SKM-1 treated with dmso at 0.1 percent for 144 hours (cell line): ENCODE data around the gene FAM53B.

ENCODE experiments used
- DNase-seq: peaks from one replicate; lab custom pipeline; 2025; ENCODE audit not compliant: unreplicated experiment; lab: John Stamatoyannopoulos, UW

The FAM53B gene

DNA sequence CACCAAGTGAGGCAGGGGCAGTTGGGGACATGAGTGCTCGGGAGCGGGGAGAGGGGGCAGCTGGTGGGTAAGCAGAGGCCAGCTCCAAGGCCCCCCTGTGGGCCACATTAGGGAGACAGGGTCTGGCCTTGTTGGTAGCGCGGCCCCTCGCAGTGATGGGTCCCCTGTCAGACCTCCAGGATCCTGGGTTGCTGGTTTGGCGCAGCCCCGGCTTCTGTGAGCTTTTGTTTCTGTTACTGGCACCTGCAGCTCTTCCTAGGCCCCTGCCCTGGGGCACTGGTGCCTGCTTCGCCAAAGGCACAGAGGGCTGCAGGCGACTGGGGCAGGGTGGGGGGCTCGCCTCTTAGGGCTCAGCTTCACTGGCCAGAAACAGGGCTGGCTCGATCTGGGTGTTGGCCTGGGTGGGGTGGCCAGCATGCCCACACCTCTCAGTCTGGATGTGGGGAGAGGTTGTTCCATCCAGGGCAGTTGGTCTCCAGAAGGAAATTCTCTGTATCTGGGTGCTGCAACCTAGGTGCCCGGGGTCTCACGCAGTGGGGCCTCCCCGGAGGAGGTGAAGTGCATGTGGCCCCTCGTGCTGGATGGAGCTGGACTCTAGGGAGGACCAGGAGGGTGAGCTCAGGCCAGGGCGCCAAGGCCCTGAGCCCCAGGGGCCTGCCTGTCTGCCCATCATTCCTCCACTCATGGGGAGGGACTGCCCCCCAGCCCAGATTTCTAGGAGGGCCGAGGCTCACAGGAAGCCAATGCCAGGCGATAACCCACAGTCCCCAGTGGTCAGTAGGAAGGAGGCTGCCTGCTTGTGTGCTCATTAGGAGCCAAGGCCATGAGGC lies 143.9 kb downstream of the FAM53B start:
- DNase-seq, result no peak

GRCh38 chr10:124599588-124600050 lies 144.6 kb downstream of the FAM53B start:
- no peak for DNase-seq

DNA sequence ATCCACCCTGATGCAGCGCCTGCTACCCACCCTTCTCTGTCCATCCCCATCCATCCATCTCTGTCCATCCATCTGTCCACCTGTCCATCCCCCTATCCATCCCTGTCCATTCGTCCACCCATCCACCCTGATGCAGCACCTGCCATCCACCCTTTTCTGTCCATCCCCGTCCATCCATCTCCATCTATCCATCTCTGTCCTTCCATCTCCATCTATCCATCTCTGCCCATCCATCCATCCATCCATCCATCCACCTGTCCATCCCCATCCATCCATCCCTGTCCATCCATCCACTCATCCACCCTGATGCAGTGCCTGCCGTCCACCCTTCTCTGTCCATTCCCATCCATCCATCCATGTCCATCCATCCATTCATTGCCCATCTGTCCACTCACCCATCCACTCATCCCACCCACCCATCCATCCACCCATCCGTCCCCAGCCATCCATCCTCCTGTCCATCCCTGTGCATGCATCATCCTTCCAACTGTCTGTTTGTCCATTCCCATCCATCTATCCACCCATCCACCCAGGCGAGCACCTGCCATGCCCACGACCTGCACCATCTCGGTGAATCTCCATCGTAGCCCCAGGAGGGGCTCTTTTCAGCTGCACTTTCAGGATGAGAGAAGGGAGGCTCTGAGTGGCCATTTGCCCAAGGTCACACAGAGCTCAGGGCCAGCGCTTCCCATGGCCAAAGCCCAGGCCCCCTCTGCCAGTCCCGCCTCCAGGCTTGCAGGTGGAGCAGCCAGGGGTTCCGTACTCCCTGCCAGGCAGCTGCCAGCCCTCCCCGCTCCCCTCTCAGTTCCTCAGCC lies 145.2 kb downstream of the FAM53B start:
- DNase-seq, result no peak

- no peak for DNase-seq
Observed at GRCh38 chr10:124598196-124598595, 146.0 kb downstream of the FAM53B start.

DNA sequence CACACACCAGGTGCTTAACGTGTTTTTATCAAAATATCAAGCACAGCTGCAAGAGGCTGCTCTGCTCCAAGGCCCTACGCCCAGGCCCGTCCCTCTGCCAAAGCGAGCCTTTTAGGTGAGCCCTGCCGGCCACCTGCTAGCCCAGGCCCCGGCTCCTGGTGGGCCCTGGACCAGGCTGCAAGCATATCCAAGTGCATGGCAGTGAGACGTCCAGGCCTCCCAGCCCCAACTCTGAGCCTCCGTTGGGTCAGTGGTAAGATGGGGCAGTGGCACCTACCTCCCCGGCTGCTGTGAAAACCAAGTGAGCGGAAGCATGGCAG lies 146.4 kb downstream of the FAM53B start:
- DNase-seq, result no peak

- DNase-seq, result no peak
Observed at GRCh38 chr10:124596962-124597845, 147.0 kb downstream of the FAM53B start.

- no peak for DNase-seq
Observed at GRCh38 chr10:124596116-124596785, 147.9 kb downstream of the FAM53B start.

DNA sequence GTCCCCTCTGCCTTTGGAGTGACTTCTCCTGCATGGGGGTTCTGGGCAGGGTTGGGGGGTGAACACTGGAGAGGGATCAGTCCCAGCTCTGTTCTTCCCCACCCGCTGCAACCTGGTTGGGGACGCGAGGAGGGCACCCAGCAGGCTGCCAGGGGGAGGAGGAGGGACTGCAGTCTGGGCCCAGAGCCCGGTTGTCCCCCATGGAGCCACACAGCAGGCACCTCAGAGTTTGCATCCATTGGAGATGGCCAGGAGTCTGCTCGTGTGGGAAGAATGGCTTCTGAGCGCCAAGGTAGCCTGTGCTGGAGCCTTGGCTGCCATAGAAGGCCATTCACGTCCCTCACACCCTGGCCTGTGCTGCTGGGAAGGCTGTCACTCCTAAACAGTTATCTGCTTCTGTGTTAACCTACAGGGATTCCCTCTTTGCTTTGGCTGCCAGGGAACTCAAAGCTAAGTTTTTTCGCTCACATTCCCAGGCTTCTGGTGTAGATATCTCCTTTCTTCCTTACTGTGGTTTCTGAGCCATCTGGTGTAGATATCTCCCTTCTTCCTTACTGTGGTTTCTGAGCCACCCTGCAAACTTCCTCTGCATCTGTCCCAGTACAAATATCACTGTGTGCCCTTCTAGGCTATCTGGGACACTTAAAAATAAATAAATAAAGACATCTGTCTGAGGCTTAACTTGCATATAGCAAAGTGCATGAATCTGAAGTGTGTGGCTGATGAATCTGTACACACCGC lies 148.9 kb downstream of the FAM53B start:
- DNase-seq, result peak; percentile 26

DNA sequence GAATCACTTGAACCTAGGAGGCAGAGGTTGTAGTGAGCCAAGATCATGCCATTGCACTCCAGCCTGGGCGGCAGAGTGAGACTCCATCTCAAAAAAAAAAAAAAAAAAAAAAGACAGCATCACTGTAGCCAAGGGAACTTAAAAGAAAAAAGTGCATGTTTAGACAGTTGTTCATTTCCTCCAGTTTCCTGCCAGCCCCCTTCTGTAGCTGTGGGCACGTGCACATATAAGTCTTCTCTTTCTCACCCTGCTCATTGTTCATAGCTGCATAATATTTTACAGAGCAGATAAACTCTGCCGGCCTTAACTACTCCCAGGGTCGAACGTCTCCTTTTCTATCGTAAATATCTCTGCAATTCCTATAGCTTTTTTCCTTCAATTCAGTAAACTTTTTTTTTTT lies 149.9 kb downstream of the FAM53B start:
- no peak for DNase-seq

- no peak for DNase-seq
Observed at GRCh38 chr10:124593431-124593985, 150.7 kb downstream of the FAM53B start.

DNA sequence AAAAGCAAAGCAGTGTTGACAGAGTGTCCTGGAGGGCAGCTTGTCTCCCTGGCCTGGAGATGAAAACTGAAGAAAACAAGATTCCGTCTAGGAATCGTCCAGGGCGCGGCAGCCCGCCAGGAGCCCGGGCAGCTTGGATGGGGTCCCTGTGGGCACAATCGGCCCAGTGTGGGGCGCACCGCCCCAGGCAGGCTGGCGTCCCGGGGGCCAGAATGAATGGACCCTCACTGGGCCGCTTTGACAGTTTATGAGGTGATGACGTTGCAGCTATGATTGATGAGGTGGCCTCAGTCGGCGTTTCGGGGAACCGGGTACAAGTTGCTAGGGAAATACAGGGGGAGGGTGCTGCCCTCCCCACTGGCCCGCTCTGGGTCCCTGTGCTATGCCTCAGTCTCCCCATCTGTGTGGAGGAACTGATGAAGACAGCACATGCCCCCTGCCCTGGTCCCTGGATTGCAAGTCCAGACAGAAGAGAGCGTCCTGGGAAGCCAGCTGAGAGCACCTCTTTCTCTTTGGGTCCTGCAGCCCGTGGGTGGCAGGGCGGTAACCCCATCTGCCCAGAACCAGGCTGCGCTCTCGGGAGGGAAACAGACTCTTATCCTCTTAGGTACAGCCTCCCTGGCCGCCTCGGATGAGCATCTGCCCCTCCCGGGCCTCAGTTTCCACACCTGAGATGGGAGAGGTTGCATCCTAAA lies 151.3 kb downstream of the FAM53B start:
- no peak for DNase-seq

GRCh38 chr10:124592101-124592500 lies 152.1 kb downstream of the FAM53B start:
- DNase-seq, result no peak

DNA sequence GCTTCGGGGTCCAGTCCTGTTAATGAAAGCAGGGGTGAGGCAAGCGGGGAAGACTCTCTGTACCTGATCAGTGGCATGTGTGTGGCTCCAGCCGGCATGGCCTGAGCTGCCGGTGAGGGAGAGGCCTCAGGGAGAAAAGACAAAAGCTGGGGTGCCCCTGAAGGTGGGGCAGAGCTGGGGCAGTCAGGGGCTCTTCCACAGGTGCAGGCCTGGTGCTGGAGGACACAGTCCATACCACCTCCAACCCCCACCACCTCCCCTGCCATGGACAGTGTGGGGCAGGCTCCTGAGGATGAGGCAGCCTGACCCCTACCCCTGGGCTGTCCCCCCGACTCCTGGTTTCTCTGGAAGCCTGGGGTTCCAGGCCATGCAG lies 153.1 kb downstream of the FAM53B start:
- DNase-seq, result no peak

GRCh38 chr10:124590216-124591122 lies 153.7 kb downstream of the FAM53B start:
- no peak for DNase-seq

- DNase-seq, result no peak
Observed at GRCh38 chr10:124589491-124590041, 154.6 kb downstream of the FAM53B start.

DNA sequence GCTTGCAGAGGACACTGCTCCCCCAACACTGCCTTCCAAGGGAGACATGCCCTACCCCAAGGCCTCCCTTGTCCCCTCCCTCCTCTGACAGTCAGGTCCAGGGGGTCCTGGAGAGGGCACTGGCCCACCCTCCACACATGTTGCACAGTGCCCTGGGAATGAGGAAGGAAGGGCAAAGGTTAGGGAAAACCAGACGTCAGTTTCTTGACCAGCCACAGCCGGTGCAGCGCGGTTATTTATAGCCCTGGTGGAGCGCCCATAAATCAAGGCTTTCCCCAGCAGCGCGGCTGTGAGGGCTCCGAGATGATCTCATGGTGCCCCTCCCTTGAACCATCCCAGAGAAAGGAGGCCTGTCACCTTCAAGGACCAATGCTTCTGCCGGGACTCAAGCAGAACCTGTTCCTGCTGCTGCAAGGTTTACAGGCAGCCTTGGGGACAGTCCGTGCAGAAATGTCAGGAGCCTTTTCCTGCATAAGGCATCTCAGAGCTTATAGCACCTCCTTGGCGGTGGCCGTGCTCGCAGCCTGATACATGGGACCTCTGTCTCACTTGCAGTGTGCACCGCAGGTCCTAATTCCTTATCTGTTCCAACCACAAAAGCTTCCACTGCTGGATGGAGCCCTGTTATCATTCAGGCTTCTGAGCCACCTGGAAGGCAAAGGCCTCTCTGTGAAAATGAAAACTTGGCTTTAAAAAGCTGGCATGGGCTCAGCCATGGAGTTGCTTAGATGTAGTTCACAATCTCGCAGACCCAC lies 155.3 kb downstream of the FAM53B start:
- DNase-seq, result peak; percentile 38

DNA sequence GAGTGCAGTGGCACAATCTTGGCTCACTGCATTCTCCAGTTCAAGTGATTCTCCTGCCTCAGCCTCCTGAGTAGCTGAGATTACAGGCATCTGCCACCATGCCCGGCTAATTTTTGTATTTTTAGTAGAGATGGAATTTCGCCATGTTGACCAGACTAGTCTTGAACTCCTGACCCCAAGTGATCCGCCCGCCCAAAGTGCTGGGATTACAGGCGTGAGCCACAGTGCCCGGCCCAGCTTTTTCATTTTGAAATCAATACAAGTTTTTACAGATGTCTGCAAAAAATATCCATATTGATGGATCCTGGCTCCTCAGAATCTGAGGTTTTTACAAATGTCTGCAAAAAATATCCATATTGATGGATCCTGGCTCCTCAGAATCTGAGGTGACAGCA lies 155.8 kb downstream of the FAM53B start:
- peak; percentile 10 for DNase-seq
